LNCAP (cell line): Measurements from ENCODE around the gene GALNT1.
A peak's percentile ranks its signal among the peaks of the same experiment; 100 is the strongest.

Experiments used
- TF ChIP-seq, protein P1 (sequence below): fragments of 450-650 bp; IDR thresholded peaks from 2 replicates; pipeline ENCODE4 v1.5.1; 2017; ENCODE audit warnings: mild to moderate bottlenecking

GALNT1 gene

GRCh38 chr18:35641467-35641866, 59.9 kb downstream of the GALNT1 start:
- TF ChIP-seq, protein P1, sequence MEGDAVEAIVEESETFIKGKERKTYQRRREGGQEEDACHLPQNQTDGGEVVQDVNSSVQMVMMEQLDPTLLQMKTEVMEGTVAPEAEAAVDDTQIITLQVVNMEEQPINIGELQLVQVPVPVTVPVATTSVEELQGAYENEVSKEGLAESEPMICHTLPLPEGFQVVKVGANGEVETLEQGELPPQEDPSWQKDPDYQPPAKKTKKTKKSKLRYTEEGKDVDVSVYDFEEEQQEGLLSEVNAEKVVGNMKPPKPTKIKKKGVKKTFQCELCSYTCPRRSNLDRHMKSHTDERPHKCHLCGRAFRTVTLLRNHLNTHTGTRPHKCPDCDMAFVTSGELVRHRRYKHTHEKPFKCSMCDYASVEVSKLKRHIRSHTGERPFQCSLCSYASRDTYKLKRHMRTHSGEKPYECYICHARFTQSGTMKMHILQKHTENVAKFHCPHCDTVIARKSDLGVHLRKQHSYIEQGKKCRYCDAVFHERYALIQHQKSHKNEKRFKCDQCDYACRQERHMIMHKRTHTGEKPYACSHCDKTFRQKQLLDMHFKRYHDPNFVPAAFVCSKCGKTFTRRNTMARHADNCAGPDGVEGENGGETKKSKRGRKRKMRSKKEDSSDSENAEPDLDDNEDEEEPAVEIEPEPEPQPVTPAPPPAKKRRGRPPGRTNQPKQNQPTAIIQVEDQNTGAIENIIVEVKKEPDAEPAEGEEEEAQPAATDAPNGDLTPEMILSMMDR, result no peak

DNA sequence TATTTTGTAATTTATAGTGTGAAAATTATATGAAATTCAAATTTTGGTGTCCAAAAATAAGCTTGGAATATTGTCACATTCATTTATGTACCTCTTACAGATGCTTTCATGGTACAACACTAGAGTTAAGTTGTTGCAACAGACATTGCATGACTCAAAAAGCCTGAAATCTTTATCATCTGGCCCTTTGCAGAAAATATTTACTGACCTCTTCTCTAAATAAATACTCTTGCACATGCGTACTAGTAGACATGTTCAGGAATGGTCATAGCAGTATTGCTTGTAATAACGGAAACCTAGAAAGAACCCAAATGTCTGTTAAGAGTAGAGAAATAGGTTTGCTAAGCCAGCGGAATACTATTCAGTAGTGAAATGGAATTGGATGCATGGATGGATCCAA, 60.4 kb downstream of the GALNT1 start:
- TF ChIP-seq, protein P1, result no peak

GRCh38 chr18:35642802-35643201, 61.3 kb downstream of the GALNT1 start:
- TF ChIP-seq, protein P1, result no peak

DNA sequence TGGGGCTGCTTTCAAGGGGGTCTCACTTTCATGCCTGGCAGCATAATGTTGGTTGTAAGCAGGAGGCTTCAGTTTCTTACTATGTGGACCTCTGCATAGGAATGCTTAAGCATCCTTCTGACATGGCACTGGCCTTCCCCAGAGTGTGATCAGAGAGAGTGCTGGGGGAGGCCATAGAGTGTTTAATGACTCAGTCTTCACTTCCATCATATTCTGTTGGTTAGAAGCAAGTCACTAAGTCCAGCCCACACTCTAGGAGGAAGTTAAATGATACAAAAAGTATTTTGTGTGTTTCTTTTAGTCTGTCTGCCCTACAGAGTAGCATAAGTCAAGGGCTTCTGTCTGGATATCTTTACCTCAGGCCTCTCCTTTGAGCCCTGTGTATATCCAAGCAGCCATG, 64.9 kb downstream of the GALNT1 start:
- TF ChIP-seq, protein P1, result no peak

- TF ChIP-seq, protein P1, result no peak
Measured at GRCh38 chr18:35653392-35654135, 72.0 kb downstream of the GALNT1 start.

DNA sequence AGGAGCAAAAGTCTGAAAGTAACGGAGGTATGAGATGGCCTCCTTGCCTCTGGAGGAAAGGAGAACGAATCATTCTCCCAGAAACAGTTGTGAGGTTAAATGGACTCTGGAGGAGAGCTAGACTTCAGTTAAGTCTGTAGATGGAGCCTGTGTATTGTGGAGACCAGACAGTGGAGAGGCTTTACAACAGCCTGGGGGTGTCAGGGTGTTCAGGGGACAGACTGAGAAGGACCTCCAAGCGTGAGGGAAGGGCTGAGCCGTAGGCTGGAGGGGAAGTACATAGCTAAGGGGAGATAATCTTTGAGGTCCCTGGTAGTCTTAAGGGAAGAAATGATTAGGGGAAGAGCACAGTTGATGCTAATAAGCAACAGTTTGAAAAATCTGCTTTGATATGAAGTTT, 76.6 kb downstream of the GALNT1 start:
- TF ChIP-seq, protein P1, result no peak

DNA sequence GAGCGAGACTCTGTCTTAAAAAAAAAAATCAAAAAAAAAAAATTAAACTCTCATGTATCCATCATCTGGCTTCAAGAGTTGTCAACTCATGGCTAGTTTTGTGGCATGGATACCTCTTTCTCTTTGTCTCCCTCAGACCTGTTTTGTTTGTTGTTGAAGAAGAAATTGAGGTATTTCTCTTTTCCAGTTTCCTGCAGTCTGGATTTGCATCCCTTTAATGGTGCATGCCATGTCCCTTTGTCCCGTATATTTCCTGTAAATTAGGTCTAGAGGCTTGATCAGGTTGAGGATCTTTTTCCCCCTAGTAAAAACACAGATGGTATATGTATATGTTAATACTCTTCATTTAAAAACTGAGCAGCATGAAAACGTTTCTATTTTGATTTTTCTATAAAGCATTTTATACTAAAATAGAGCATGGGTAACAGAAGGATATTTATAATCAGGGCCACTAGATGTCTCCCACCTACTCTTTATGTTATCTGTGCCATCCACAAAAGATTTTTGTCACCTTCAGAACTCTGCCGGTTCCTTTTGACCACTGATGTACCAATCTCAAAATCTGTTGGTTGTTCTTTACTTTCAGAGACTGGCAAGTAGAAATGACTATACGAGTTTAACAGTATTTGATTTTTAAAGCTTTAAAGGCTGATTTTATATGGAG, 80.1 kb downstream of the GALNT1 start:
- TF ChIP-seq, protein P1, result peak; percentile 51
